ENCODE data around the gene PTPRD.

DNA sequence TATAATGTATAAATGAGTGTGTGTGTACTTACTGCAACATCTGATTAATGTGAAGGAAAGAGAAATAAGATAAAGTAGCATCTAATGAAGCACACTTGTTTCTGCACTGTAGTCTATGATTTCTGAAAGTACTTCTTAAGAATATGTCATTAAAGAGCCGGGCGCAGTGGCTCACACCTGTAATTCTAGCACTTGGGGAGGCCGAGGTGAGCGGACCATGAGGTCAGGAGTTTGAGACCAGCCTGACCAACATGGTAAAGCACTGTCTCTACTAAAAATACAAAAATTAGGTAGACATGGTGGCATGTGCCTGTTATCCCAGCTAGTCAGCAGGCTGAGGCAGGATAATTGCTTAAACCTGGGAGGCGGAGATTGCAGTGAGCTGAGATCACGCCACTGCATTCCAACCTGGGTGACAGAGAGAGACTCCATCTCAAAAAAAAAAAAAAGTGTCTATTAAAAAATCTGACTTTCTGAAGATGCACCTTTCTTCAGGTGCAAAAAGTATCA is 556.9 kb downstream of the PTPRD start:
- TF ChIP-seq, protein P1, sequence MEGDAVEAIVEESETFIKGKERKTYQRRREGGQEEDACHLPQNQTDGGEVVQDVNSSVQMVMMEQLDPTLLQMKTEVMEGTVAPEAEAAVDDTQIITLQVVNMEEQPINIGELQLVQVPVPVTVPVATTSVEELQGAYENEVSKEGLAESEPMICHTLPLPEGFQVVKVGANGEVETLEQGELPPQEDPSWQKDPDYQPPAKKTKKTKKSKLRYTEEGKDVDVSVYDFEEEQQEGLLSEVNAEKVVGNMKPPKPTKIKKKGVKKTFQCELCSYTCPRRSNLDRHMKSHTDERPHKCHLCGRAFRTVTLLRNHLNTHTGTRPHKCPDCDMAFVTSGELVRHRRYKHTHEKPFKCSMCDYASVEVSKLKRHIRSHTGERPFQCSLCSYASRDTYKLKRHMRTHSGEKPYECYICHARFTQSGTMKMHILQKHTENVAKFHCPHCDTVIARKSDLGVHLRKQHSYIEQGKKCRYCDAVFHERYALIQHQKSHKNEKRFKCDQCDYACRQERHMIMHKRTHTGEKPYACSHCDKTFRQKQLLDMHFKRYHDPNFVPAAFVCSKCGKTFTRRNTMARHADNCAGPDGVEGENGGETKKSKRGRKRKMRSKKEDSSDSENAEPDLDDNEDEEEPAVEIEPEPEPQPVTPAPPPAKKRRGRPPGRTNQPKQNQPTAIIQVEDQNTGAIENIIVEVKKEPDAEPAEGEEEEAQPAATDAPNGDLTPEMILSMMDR (IDR thresholded peaks at IDR 0.05) = no peak
- no peak for TF ChIP-seq EZH2 (IDR thresholded peaks at IDR 0.05; ENCODE audit: borderline replicate concordance, insufficient read depth, low read depth, low read length, poor library complexity, severe bottlenecking)

Data from B cell (primary cell).